HK-2 (cell line): ENCODE data around the gene KIAA1958.

ENCODE experiments used
- DNase-seq: peaks from one replicate; pipeline ENCODE4 v3.0.0-alpha.2; 2018; ENCODE audit not compliant: unreplicated experiment

The KIAA1958 gene

DNA sequence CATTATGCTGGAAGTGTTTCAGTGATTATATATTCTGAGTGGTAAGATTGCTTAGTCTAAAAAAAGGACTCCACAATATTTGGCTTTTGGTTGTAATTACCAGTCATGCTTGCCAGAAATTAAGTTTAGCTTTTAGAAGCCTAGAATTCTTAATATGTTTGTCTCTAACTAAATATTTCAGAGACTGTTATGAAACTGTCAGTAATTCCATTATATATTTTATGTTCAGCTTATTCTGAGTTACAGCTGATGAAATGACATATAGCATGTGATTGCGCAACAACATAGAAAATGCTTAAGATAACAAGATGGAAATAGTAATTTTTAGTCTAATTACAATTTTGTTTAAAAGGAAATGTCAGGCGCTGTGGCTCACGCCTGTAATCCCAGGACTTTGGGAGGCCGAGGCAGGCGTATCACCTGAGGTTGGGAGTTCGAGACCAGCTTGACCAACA is 44.2 kb downstream of the KIAA1958 start:
- DNase-seq = no peak

DNA sequence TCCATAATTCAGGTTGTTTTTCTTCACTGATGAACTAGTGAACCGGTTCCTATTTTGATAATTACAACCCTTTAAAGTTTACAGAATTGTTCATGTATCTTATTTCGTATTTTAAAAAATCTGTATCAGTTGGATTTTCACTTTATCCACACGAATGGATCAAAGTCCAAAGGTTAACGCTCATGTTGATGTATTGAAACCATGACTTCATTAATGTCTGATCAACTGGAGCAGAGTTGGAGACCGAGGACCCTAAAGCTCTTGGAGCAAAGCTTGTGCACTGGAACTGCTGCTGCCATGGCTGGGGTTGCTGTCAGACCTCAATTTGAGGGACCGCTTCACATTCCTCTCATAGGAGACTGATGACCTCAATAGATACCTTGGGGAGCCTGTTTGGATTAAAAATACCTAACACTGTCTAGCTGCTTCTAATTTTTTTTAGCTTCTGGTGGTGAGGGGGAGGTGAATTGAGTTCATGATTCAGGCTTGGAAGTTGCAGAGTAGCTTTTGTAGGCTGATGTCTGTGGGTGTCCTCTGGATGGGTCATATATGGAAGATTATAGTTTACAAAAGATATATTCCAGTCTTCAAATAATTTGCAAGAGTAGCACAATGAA is 45.1 kb downstream of the KIAA1958 start:
- no peak for DNase-seq

DNA sequence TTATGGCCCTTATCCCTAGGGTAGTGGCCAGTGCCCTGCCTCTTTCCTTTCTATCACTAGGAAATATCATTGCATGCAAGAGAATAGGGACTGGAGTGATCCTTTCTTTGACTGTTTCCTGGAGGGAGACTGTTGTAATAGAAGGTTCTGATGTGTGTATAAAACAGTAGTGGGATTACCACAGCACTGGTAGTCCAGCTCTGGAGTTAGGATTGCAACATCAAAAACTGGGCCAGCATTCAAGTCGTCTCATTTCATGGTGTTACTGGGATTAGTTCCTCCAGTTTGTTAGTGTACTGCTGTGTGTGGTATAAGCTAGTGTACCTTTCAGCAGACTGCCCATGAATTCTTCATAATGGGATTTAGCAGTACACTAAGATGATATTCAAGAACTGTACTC is 45.8 kb downstream of the KIAA1958 start:
- DNase-seq = no peak

DNA sequence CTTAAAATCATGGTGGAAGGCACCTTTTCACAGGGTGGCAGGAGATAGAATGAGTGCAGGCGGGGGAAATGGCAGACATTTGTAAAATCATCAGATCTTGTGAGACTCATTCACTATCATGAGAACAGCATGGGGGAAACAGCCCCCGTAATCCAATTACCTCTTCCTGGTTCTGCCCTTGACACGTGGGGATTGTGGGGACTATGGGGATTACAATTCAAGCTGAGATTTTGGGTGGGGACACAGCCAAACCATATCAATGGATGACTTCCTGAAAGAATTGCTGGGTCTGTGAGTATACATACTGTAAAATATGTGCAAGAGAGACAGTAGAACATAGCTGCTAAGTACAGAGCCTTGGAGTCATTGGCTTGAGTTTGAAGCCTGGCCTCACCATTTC is 47.0 kb downstream of the KIAA1958 start:
- no peak for DNase-seq

DNA sequence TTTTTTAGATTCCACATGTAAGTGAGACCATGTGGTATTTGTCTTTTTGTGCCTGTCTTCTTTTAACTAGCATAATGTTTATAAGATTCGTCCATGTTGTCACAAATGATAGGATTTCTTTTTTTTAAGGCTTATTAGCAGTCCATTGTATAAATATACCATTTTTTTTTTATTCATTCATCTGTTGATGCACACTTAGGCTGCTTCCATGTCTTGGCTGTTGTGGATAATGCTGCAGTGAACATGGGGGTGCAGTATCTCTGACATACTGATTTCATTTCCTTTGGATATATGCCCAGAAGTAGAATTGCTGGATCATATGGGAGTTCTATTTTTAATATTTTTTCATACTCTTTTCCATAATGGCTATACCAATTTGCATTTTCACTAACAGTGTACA is 48.7 kb downstream of the KIAA1958 start:
- no peak for DNase-seq

DNA sequence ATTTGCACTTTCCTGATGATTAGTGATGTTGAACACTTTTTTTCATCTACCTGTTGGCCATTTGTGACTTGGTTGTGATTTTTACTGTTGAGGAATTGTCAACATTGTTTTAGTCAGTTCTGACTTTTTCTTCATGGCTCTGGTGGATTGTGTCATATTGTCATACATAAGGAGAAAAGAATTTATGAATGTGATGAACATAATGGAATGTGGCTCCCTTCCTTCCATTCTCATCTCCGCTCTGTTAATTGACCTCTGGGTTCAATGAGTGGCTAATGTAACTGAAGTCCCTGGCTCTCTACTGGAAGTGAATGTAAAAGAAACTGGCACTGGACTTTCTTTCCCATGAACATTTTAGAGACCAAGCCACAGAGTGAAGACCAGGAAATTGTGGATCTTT is 49.2 kb downstream of the KIAA1958 start:
- DNase-seq = no peak

DNA sequence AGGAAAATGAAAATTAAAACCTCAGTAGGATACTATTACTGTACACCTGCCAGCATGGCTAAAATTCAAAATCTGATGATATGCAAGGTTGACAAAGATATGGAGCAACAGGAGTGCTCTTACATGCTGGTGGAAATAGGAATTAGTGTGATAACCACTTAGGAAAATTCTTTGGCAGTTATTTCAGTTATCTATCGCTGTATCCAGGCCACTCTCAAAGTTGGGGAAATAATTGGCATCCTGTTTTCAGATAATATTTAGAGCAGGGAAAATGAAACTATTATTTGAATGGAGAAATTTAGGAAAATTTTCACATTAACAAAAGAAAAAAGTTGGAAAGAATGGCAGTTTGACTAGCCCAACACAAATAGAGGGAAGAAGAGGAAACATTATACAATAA is 50.9 kb downstream of the KIAA1958 start:
- no peak for DNase-seq

DNA sequence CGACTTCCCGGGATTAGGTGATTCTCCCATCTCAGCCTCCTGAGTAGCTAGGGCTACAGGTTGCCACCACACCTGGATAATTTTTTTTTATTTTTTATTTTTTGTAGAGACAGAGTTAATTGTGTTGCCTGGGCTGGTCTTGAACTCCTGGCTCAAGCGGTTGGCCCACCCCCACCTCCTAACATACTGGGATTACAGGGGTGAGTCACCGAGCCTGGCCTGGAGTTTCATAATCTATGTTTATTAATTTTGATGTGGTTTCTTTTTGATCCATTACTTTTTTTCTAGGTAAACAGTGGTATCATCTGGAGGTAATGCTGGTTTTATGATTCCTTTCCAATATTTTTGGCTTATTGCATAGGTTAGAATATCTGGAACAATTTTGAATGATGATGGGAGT is 54.2 kb downstream of the KIAA1958 start:
- no peak for DNase-seq

DNA sequence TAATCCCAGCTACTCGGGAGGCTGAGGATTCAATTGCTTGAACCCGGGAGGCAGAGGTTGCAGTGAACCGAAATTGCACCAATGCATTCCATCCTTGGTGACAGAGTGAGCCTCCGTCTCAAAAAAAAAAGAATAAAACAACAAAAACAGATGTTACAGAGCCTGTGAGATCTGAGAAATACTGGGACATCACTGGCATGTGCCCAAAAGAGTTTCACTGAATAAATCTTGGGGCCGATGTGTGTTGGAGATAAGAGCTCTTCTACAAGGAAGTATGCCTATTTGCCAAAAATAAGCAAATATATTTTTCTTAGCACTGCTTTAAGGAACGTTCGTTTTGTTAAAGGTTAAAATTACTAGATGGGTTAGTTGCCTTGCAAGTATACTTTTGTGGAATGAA is 55.1 kb downstream of the KIAA1958 start:
- no peak for DNase-seq

DNA sequence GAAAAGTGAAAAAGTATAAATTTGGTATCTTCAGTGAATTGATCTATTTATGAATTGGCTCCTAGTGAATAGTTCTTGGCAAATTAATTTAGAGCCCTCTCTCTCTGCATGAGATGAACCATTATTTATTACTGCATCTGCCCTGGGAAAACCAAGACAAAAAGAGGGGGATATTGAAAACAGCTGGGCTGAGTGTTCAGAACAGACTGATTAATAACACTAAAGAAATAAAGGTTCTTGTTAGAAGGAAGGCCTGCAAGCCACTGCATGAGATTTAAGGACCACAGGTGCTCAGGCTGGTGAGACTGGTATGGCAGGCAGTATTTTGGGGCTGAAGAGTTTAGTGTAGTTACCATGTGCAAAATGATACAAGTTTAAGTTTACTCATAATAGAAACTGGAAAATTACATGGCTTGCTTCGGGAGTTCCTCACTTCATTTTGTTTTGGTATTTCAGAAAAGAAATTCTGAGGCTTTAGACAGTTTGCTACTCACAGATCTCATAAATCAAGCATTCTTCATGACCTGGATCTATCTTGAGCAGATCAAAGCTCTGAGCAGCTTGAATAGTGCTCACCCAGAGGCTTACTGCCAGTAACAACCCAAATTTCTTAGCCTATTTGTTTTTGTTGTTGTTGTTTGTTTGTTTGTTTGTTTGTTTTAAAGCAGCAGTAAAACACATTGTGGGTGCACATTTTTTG is 56.1 kb downstream of the KIAA1958 start:
- no peak for DNase-seq

DNA sequence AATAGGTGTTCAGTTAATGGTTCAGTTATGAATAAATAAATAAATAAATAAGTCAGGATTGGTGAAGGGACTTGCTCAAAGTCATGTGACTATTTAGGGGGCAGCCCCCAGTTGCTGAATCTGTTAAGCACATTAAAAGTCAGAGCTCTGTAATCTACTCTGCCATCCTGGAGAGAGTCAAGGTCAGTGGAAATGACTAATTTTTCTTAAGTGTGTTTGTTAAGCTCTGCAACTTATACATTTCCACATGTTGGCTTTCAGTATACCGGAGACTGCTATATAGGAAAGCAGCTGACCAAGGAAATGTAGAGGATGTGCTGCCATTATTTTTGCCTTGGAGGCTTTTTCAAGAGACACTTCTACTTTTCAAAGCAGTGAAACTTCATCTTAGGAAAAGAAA is 57.9 kb downstream of the KIAA1958 start:
- no peak for DNase-seq

DNA sequence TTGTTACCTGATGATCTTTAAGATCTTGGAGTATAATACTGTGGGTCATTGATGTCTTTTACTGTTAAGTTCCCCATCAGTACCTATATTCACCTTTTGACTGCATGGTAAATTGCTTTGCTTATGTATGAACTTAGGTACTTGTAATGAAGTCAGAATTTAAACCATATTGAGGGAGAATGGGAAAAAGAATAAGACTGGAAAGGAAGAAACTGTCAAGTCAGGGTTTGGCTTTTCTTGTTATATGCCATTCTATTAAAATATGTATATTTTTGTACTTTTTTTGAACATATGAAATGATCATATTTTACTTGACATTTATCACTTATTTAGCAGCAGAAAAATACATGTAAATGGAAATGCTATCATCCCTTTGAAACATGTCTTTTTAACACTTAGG is 58.6 kb downstream of the KIAA1958 start:
- DNase-seq = no peak

DNA sequence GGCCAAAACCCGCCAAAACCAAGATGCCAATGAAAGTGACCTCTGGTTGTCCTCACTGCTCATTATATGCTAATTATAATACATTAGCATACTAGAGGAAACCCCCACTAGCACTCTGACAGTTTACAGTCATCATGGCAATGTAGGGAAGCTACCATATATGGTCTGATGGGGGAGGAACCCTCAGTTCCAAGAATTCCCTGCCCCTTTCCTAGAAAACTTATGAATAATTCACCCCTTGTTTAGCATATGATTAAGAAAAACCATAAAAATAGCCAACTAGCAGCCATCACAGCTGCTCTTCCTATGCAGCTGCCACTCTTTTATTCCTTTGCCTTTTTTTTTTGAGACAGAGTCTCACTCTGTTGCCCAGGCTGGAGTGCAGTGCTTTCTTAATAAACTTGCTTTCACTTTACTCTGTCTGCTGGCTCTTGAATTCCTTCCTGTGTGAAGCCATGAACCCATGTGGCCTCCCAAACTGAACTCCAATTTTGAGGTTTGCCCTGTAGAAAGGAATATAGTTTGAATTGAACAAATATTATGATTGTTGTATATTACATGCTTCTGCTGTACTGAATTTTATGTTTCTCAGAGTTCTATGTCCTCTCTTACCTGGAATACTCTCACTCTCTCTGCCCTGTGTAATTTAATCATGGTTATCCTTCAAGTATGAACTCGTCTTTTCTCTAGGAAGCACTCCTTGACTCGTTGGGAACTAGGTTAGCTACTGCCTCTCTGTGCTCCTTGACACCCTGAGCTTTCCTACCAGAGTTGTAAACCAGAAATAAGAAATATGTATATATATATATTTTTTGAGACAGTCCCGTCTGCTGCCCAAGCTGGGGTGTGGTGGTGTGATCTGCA is 59.8 kb downstream of the KIAA1958 start:
- no peak for DNase-seq

DNA sequence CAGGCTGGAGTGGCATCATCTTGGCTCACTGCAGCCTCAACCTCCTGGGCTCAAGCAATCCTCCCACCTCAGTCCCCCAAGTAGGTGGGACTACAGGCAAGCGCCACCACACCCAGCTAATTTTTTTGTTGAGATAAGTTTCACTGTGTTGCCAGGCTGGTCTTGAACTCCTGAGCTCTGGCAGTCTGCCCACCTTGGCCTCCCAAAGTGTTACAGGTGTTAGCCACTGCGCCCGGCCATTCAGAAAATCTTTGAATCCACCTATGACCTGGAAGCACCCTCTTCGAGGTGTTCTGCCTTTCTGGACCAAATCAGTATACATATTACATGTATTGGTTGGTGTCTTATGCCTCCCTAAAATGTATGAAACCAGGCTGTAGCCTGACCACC is 61.4 kb downstream of the KIAA1958 start:
- no peak for DNase-seq

DNA sequence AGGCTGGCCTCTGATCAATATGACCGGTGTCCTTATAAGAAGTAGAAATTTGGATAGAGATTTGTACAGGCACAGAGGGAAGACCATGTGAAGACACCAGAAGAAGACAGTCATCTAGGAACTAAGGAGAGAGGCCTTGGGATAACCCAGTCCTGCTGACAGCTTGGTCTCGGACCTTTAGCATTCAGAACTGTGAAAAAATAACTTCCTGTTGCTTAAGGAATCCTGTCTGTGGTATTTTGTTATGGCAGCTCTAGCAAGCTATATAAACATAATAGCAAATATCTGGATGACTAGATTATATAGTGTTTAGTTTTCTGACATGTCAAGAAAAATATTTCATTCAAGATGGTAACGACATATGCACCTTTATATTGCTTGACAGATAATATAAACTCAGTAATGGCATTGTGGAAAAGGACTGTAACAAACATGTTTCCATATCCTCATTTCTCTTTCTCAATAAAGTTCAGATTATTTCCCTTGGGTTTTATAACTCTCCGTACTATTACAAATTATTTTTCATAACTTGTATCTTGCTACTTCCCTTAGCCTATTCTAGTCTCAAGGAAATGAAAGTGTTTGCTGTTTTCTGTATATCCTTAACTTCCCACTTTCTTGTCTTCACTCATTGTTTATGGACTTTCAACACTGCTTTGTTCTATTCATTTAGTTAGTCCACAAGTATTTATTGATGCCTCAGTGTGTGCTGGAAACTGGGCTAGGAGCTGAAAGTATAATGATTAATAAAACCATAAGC is 62.4 kb downstream of the KIAA1958 start:
- no peak for DNase-seq

DNA sequence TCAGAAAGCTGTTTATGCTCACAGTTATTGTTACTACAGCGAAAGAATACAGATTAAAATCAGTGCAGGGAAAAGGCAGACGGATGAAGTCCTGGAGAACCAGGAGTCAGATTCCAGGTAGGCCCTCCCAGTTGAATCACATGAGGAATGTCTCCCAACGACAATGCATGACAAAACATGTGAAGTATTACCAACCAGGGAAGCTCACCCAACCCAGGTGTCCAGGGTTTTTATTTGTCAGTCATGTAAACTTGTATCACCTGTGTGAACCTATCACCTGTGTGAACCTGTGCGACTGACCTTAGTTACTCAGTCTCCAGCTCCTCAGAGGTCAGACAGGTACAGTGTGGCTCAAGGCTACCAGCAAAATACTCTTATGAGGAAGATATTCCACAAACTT is 63.9 kb downstream of the KIAA1958 start:
- DNase-seq = no peak

DNA sequence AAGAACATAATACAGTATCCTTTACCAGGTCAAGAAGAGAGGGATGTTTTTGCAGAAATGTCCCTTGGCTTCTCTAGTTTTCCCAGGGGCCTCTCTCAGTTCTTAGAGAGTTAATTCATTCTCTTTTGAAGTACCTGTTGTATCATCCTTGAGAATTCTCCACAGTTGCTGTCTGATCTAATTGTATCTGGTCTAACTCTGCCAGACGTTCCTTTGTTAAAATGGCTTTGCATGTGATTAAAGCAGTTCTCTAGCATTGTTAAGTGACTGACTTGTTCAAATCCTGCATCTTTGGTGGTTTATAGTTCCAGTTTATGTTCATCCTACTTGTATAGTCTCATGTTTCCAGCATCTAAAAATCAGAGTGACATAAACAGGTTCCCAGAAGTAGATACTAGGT is 65.0 kb downstream of the KIAA1958 start:
- no peak for DNase-seq

DNA sequence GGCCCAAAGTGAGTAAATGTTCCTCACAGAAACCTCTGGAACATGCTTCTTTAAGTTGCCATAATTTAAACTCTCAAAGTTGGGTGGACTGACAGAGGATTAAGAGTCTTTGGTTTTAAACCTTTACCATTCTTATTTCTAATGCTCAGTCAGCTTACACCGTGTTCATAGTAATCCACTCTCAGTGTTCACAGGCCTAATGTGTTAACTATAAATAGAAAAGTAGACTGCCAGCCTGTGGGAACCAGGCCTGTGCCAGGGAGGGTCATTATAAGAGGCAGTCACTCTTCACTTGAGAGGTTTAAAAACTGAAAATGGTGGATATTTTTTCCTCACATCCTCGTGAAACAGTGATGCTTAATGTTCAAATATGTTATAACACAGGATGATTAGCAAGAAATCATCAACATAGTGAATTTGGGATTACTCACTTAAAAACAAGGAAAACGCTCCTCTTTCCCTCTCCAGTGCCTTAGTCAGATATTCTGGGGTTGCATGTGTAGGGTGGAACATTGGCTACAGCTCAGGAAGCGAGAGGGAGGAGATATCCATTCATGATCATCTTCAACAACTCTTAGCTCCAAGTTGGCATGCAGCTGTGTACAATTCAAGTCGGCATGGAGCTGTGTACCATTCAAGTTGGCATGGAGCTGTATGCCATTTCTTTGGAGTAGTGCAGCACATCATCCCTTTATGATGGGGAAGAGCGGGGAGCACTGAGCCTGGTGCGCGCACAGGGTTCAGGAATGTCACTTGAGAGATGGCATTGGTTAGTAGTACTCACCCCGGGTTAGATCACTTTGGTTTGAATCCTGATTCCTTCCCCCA is 65.8 kb downstream of the KIAA1958 start:
- DNase-seq = no peak

DNA sequence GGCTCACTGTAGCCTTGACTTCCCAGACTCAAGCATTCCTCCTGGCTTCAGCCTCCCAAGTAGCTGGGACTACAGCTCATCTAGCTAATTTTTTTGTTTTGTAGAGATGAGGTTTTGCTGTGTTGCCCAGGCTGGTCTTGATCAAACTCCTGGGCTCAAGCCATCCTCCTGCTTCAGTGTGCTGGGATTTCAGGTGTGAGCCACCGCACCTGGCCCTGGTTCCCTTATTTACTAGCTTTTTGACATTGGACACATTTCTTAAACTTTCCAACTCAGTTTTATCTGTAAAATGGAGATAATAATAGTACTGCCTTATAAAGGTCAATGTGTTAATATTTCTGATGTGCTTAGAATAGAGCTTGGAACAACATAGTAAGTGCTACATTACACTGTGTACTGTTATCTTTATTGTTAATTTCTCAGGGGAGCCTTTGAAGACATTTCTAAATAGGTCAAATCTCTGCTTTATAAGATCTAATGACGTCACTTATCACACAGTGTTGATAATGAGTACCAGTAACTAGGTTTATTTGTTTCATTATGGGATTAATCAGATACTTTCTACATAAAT is 66.7 kb downstream of the KIAA1958 start:
- DNase-seq = no peak

DNA sequence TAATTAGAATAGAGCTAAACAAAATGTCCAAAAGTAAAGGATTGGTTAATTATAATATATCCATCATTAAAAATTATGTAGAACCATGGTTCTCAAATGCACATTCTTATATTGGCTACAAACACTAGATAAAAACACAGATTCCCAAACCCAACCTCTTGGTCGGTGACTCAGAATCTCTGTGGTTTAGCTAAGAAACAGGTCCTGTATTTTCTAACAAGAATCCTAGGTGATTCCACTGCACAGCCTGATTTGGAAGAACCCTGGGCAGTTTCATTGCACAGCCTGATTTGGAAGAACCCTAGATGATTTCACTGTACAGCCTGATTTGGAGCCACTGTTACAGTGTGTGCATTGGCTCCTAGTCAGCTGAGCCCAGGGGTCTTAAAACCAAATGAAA is 67.9 kb downstream of the KIAA1958 start:
- DNase-seq = no peak

DNA sequence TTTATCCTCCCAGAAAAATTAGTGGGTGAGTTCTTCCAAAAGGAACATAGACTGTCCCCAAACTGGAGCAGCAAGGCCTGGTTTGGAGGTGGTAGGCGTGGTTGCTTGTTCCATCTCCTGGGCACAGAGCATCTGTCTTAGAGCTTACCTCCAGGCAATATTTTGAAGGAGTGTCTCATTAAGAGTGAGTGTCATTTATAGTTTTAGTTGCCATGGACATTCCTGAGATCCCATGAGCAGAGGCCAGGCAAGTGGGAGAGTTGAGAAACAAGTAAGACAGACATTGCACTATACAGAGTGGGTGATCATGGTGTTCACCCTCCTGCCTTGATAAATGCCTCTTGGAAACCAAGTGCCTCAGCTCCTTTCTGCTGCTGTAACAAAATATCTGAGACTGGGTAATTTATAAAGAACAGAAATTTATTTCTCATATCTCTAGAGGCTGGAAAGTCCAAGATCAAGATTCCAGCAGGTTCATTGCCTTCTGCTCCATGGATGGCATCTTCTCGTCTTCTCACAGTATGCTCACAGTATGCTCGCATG is 68.5 kb downstream of the KIAA1958 start:
- DNase-seq = no peak
